Neuronal stem cell (in vitro differentiated cells): ENCODE results near the gene ATP5F1B.

Source experiments
- DNase-seq: peaks from one replicate; pipeline ENCODE4 v3.0.0-alpha.2; 2013; ENCODE audit warnings: low spot score
- H2AFZ ChIP-seq: one replicate; pipeline ENCODE4 v1.6.1; 2013; ENCODE audit warnings: mild to moderate bottlenecking, low read length, inconsistent platforms
- H2AK5ac ChIP-seq: 2 replicates; pipeline ENCODE4 v1.6.1; 2013; ENCODE audit warnings: low read depth, mild to moderate bottlenecking, inconsistent platforms, low read length, moderate library complexity, mixed read lengths
- H2BK120ac ChIP-seq: 2 replicates; pipeline ENCODE4 v1.6.1; 2013; ENCODE audit warnings: low read depth, mild to moderate bottlenecking, inconsistent platforms, low read length, moderate library complexity, mixed read lengths
- H2BK12ac ChIP-seq: one replicate; pipeline ENCODE4 v1.6.1; 2013; ENCODE audit warnings: low read length, inconsistent platforms
- H2BK15ac ChIP-seq: 2 replicates; pipeline ENCODE4 v1.6.1; 2013; ENCODE audit warnings: mild to moderate bottlenecking, low read length, inconsistent platforms, mixed read lengths
- H2BK5ac ChIP-seq: one replicate; pipeline ENCODE4 v1.6.1; 2013; ENCODE audit warnings: inconsistent platforms, mild to moderate bottlenecking, low read length, moderate library complexity
- H3K14ac ChIP-seq: one replicate; pipeline ENCODE4 v1.6.1; 2013; ENCODE audit warnings: low read length, inconsistent platforms
- H3K18ac ChIP-seq: 2 replicates; pipeline ENCODE4 v1.6.1; 2013; ENCODE audit warnings: low read length, inconsistent platforms
- H3K23ac ChIP-seq: 2 replicates; pipeline ENCODE4 v1.6.1; 2013; ENCODE audit warnings: low read depth, mild to moderate bottlenecking, mixed read lengths, low read length, inconsistent platforms; ENCODE audit not compliant: poor library complexity
- H3K27ac ChIP-seq: replicated peaks from 3 replicates; pipeline ENCODE4 v1.5.1; 2013; ENCODE audit warnings: low read length, inconsistent platforms
- H3K27me3 ChIP-seq, 3 experiments: 2 replicates each; pipeline ENCODE4 v1.6.1; 2013; ENCODE audit warnings: low read length in 3 of 3, mild to moderate bottlenecking in 2 of 3, inconsistent platforms in 1 of 3, low read depth in 1 of 3, mixed read lengths in 1 of 3, moderate library complexity in 1 of 3; ENCODE audit not compliant: control insufficient read depth in 3 of 3, insufficient read depth in 3 of 3
- H3K36me3 ChIP-seq, 2 donors: replicated peaks in 1 of 2; 2 replicates each; pipeline ENCODE4 v1.6.1; 2013; ENCODE audit warnings: low read length in 2 of 2; ENCODE audit not compliant: control insufficient read depth in 2 of 2, insufficient read depth in 2 of 2
- H3K4ac ChIP-seq: 2 replicates; pipeline ENCODE4 v1.6.1; 2013; ENCODE audit warnings: inconsistent platforms, mild to moderate bottlenecking, low read length, moderate library complexity
- H3K4me1 ChIP-seq, 2 donors: 1 replicate in 1 of 2; 2 replicates in 1 of 2; pipeline ENCODE4 v1.6.1; 2013; ENCODE audit warnings: low read length in 2 of 2, low read depth in 1 of 2; ENCODE audit not compliant: control insufficient read depth in 2 of 2, insufficient read depth in 1 of 2
- H3K4me2 ChIP-seq: one replicate; pipeline ENCODE4 v1.6.1; 2013; ENCODE audit warnings: mild to moderate bottlenecking, low read length, inconsistent platforms; ENCODE audit not compliant: insufficient read depth, poor library complexity, severe bottlenecking
- H3K4me3 ChIP-seq, 2 donors: 2 replicates each; pipeline ENCODE4 v1.5.1; 2013; ENCODE audit warnings: low read length in 2 of 2, mild to moderate bottlenecking in 2 of 2, inconsistent platforms in 1 of 2, moderate library complexity in 1 of 2
- H3K79me1 ChIP-seq: one replicate; pipeline ENCODE4 v1.6.1; 2013; ENCODE audit warnings: low read depth, mild to moderate bottlenecking, inconsistent platforms, low read length, moderate library complexity
- H3K9ac ChIP-seq: one replicate; pipeline ENCODE4 v1.6.1; 2013; ENCODE audit warnings: mild to moderate bottlenecking, low read depth, low read length, inconsistent platforms; ENCODE audit not compliant: poor library complexity
- H3K9me3 ChIP-seq, 2 donors: replicated peaks in 1 of 2; 2 replicates each; pipeline versions ENCODE3 to v1.6.1; 2013; ENCODE audit warnings: low read length in 2 of 2, mild to moderate bottlenecking in 2 of 2, inconsistent platforms in 1 of 2, low read depth in 1 of 2, mixed read lengths in 1 of 2, moderate library complexity in 1 of 2; ENCODE audit not compliant: control insufficient read depth in 2 of 2, insufficient read depth in 1 of 2
- H4K8ac ChIP-seq: one replicate; pipeline ENCODE4 v1.6.1; 2013; ENCODE audit warnings: low read depth, mild to moderate bottlenecking, inconsistent platforms, low read length, moderate library complexity
- H4K91ac ChIP-seq: one replicate; pipeline ENCODE4 v1.6.1; 2013; ENCODE audit warnings: low read length, low read depth, mild to moderate bottlenecking, inconsistent platforms; ENCODE audit not compliant: poor library complexity
- WGBS, 2 donors: extraction: QIAGEN DNeasy Blood & Tissue Kit; methylation state at CpG; one replicate each; pipeline ENCODE4 v1.1.7; 2013; ENCODE audit warnings: missing lambda C conversion rate in 2 of 2, mixed read lengths in 1 of 2; ENCODE audit not compliant: insufficient read length in 2 of 2, insufficient replicate concordance in 1 of 2; ENCODE audit errors: extremely low coverage in 2 of 2; 5-methylcytosine and 5-hydroxymethylcytosine counted together

The ATP5F1B gene

GRCh38 chr12:56637621-56638020 is 8.2 kb downstream of the ATP5F1B start:
- no peak overlapping the region for H2BK15ac ChIP-seq
- no peak overlapping the region for H3K4me3 ChIP-seq
- H3K36me3 ChIP-seq, result peaks cover 23 to 54% of the 10 kb centered on the region in 2 donors
- H3K4me1 ChIP-seq, result peaks cover 16 to 23% of the 10 kb centered on the region in 2 donors
- H3K79me1 ChIP-seq, result peaks cover 5% of the 10 kb centered on the region
- H3K27ac ChIP-seq, result no peak overlapping the region
- H3K27me3 ChIP-seq, result no peaks in the 10 kb centered on the region
- whole genome bisulfite sequencing, 2 donors, result no CpG with 5 or more reads among the region's 2 CpGs
- no peak overlapping the region for H4K8ac ChIP-seq
- H2AFZ ChIP-seq, result no peak overlapping the region
- H3K4me2 ChIP-seq, result no peak overlapping the region
- H3K23ac ChIP-seq, result no peak overlapping the region
- no peak overlapping the region for H2BK5ac ChIP-seq
- no peak overlapping the region for H3K4ac ChIP-seq
- no peak overlapping the region for H3K18ac ChIP-seq
- no peak overlapping the region for H3K9ac ChIP-seq
- no peak overlapping the region for H2AK5ac ChIP-seq
- H3K9me3 ChIP-seq, result no peaks in the 10 kb centered on the region
- no peak for DNase-seq
- no peak overlapping the region for H4K91ac ChIP-seq
- H2BK12ac ChIP-seq, result no peak overlapping the region
- H2BK120ac ChIP-seq, result no peak overlapping the region
- no peak overlapping the region for H3K14ac ChIP-seq

DNA sequence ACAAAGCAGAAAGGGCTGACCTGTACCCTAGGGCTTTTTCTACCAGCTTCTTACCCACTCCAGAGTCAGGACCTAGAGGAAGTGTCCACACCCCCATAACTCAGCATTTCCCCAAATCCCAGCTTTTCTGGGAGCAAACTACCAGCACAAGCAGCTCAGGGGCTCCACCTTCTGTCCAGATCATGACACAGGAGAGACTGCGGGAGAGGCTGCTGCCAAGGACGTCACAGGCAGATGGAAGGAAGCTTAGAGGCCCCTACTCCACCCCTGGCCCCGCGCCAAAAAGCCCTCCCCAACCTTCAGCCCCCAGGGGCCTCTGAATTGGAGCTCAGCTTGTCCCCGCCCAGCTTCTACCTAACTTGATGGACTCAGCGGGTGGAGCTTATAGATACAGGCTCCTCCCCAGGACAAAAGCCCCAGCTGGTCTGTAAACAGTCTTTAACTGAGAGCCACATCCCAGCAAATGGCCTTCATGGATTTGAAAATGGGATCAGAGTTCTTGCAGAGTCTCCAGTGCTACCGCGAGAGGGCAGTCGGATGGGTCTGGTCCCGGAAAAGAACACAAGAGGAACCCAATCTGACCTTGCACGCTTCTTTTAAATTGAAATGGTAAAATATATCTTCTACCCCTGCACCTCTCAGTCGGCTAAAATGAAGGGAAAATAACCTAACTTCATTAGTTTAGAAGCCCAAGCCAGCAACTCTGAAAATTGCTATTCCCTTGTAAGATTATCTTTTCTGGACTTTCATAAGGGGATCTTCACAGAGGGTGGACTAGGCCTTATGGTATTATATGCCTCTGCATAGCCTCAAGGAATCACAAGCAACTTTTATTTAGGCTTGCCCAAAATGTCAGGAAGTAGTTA is 8.9 kb downstream of the ATP5F1B start:
- Histone ChIP-seq H3K4me3 (peak overlapping the region; percentile 66 to 67), H3K79me1 (peaks cover 5% of the 10 kb centered on the region), H2AFZ (peak overlapping the region; percentile 86), H3K23ac (no peak overlapping the region), H3K4me2 (peak overlapping the region; percentile 85), H2BK5ac (no peak overlapping the region), H4K8ac (no peak overlapping the region), H3K4me1 (peaks cover 20 to 30% of the 10 kb centered on the region in 2 donors), H3K4ac (no peak overlapping the region), H3K9ac (peak overlapping the region; percentile 55), H2BK12ac (no peak overlapping the region), H3K27ac (peak overlapping the region; percentile 82), H3K36me3 (peaks cover 17 to 47% of the 10 kb centered on the region in 2 donors), H4K91ac (no peak overlapping the region), H2BK15ac (no peak overlapping the region), H2BK120ac (no peak overlapping the region), H3K27me3 (no peaks in the 10 kb centered on the region), H3K18ac (peak overlapping the region; percentile 51), H3K9me3 (no peaks in the 10 kb centered on the region), H3K14ac (no peak overlapping the region), H2AK5ac (no peak overlapping the region)
- WGBS, 2 donors, result no CpG with 5 or more reads among the region's 12 CpGs
- DNase-seq, result peak; percentile 98

GRCh38 chr12:56635806-56636674 is 9.7 kb downstream of the ATP5F1B start:
- H4K91ac ChIP-seq, result no peak overlapping the region
- H3K4me1 ChIP-seq, result peaks cover 24 to 35% of the 10 kb centered on the region in 2 donors
- H3K14ac ChIP-seq, result no peak overlapping the region
- peaks cover 17 to 38% of the 10 kb centered on the region in 2 donors for H3K36me3 ChIP-seq
- peak overlapping the region; percentile 80 for H3K23ac ChIP-seq
- H2BK12ac ChIP-seq, result no peak overlapping the region
- no peak overlapping the region for H3K4ac ChIP-seq
- no peaks in the 10 kb centered on the region for H3K27me3 ChIP-seq
- H2AFZ ChIP-seq, result peak overlapping the region; percentile 86
- H4K8ac ChIP-seq, result no peak overlapping the region
- H3K18ac ChIP-seq, result peak overlapping the region; percentile 78
- H2BK120ac ChIP-seq, result no peak overlapping the region
- DNase-seq, result no peak
- peaks cover 5% of the 10 kb centered on the region for H3K79me1 ChIP-seq
- H3K9ac ChIP-seq, result peak overlapping the region; percentile 56
- peak overlapping the region; percentile 85 for H3K4me2 ChIP-seq
- H3K9me3 ChIP-seq, result no peaks in the 10 kb centered on the region
- H2AK5ac ChIP-seq, result no peak overlapping the region
- WGBS, 2 donors, result no CpG with 5 or more reads among the region's 20 CpGs
- H2BK5ac ChIP-seq, result peak overlapping the region; percentile 27
- H3K27ac ChIP-seq, result peak overlapping the region; percentile 82
- peak overlapping the region; percentile 67 to 84 for H3K4me3 ChIP-seq
- no peak overlapping the region for H2BK15ac ChIP-seq
